Stimulated activated naive CD4-positive, alpha-beta T cell (primary cell): Measurements from ENCODE around the gene KRT2.
A peak's percentile ranks its signal among the peaks of the same experiment; 100 is the strongest.

Experiments used
- DNase-seq, 6 experiments: peaks; one replicate each; lab custom pipeline; 2025; lab: John Stamatoyannopoulos, UW

Gene KRT2

GRCh38 chr12:52663420-52663819, 11.4 kb upstream of the KRT2 start:
- DNase-seq = no peak

GRCh38 chr12:52662918-52663229, 10.9 kb upstream of the KRT2 start:
- no peak for DNase-seq

GRCh38 chr12:52662093-52662917, 10.3 kb upstream of the KRT2 start:
- DNase-seq = no peak

- no peak for DNase-seq
Measured at GRCh38 chr12:52661668-52662067, 9.7 kb upstream of the KRT2 start.

- no peak for DNase-seq
Measured at GRCh38 chr12:52660934-52661499, 9.0 kb upstream of the KRT2 start.

- DNase-seq = no peak
Measured at GRCh38 chr12:52659951-52660350, 7.9 kb upstream of the KRT2 start.

- DNase-seq = no peak
Measured at GRCh38 chr12:52659395-52659794, 7.4 kb upstream of the KRT2 start.

- DNase-seq = no peak
Measured at GRCh38 chr12:52658196-52658595, 6.2 kb upstream of the KRT2 start.

- no peak for DNase-seq
Measured at GRCh38 chr12:52657250-52657902, 5.4 kb upstream of the KRT2 start.

GRCh38 chr12:52656616-52657015, 4.6 kb upstream of the KRT2 start:
- no peak for DNase-seq

- no peak for DNase-seq
Measured at GRCh38 chr12:52655720-52656124, 3.7 kb upstream of the KRT2 start.

- DNase-seq = no peak
Measured at GRCh38 chr12:52655251-52655650, 3.2 kb upstream of the KRT2 start.

- no peak for DNase-seq
Measured at GRCh38 chr12:52650520-52651081, 1.4 kb downstream of the KRT2 start.

GRCh38 chr12:52649066-52649465, 2.9 kb downstream of the KRT2 start:
- DNase-seq = no peak

GRCh38 chr12:52648012-52648550, 3.9 kb downstream of the KRT2 start:
- DNase-seq = no peak

GRCh38 chr12:52647601-52648000, 4.4 kb downstream of the KRT2 start:
- no peak for DNase-seq

GRCh38 chr12:52646613-52647012, 5.4 kb downstream of the KRT2 start:
- no peak for DNase-seq

GRCh38 chr12:52645982-52646381, 6.0 kb downstream of the KRT2 start:
- no peak for DNase-seq

- DNase-seq = peak; percentile 37 to 97 (median 72)
Measured at GRCh38 chr12:52645120-52645761, 6.8 kb downstream of the KRT2 start.

GRCh38 chr12:52644078-52644415, 8.0 kb downstream of the KRT2 start:
- no peak for DNase-seq

- DNase-seq = no peak
Measured at GRCh38 chr12:52643233-52644077, 8.6 kb downstream of the KRT2 start.
